ENCODE results near the gene LAMTOR2.

DNA sequence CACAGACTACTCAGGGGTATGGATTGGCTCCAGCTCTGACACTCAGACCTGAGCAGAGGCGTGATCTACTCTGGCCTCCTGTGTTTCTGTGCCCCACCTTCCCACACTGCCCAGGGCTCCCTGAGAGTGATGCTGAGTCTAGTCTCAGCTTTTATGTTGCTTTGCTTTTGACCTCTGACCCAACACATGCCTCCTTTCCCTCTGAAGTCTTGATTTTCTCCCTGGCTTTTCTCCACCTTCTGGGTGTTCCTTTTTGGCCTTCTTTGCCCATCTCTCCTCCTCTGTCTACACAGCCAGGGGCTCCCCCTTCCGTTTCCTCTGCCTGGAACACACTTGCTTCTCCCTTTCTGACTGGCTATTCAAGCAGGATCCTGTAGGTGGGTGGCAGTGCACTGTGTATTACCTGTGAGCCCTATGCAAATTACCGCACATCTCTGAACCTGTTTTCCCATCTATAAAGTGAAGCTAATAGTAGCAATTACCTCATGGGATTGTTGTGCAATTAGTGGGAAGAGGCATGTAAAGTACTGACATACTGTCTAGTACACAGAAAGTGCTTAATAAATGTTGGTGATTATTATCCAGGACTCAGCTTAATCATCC lies 41.4 kb downstream of the LAMTOR2 start:
- TF ChIP-seq POLR2A (IDR thresholded peaks at IDR 0.05; ENCODE audit: low read length) (no peak), GATA1 (IDR thresholded peaks at IDR 0.05; ENCODE audit: low read depth, low read length) (no peak)
